Prostate gland (tissue), 2 donors: ENCODE measurements around the gene MED13. TPM values are rescaled to one million over a fixed set of nuclear protein-coding genes. Genes with fewer than 3 reads are reported as not detected.

Experiments used
- DNase-seq: peaks from one replicate; pipeline ENCODE4 v3.0.0-alpha.2; 2019; ENCODE audit warnings: low spot score
- H3K27ac ChIP-seq, 2 donors: fragments of 200-600 bp; sonication (generic); 2 replicates each; pipeline ENCODE4 v1.5.1; 2017 to 2019
- H3K27me3 ChIP-seq: fragments of 200-600 bp; sonication (generic); replicated peaks from 2 replicates; pipeline ENCODE4 v1.5.1; 2019; ENCODE audit not compliant: insufficient read depth
- H3K36me3 ChIP-seq, 2 donors: fragments of 200-600 bp; sonication (generic); 1 replicate in 1 of 2; 2 replicates in 1 of 2; pipeline versions ENCODE4 v1.5.1 to v1.8.1; 2017 to 2019
- H3K4me1 ChIP-seq: fragments of 200-600 bp; sonication (generic); replicated peaks from 2 replicates; pipeline ENCODE4 v1.5.1; 2019
- H3K4me3 ChIP-seq, 2 donors: fragments of 200-600 bp; sonication (generic); 2 replicates each; pipeline ENCODE4 v1.5.1; 2017 to 2019
- H3K9me3 ChIP-seq: fragments of 200-600 bp; sonication (generic); 2 replicates; pipeline ENCODE4 v1.5.1; 2017
- POLR2A ChIP-seq: fragments of 450-650 bp; IDR thresholded peaks from one replicate; pipeline ENCODE4 v1.6.1; 2016; ENCODE audit warnings: antibody characterized with exemption, mild to moderate bottlenecking
- POLR2AphosphoS5 ChIP-seq: sonication (generic); formaldehyde crosslinking; IDR thresholded peaks from one replicate; pipeline ENCODE4 v1.6.1; 2017; ENCODE audit warnings: antibody characterized with exemption
- WGBS: methylation state at CpG from one replicate; pipeline ENCODE4 v1.1.5; 2018; 5-methylcytosine and 5-hydroxymethylcytosine counted together
- intact Hi-C: fragments of 100-400 bp; cut with DNase I; formaldehyde crosslinking; loops from one replicate; pipeline ENCODE4 v1.14.2; 2022
- total RNA-seq, 2 donors: library from RNA; depleted of rRNA; stranded (reverse); fragments of >200 nt; gene quantifications; one replicate each; pipeline ENCODE4 v1.1.0, GENCODE V29; 2016
- TF ChIP-seq, protein P1 (sequence below), 4 experiments: fragments of 200-600 bp in 2 of 4; fragments of 450-650 bp in 2 of 4; sonication (generic) in 2 of 4; IDR thresholded peaks; 1 replicate in 3 of 4; 2 replicates in 1 of 4; pipeline ENCODE4 v1.5.1; 2016 to 2019; ENCODE audit warnings: antibody characterized with exemption in 4 of 4, mild to moderate bottlenecking in 2 of 4, moderate library complexity in 2 of 4

Gene MED13
- total RNA-seq, 2 donors from 2014 or later = 45.4 to 72.1 TPM

DNA sequence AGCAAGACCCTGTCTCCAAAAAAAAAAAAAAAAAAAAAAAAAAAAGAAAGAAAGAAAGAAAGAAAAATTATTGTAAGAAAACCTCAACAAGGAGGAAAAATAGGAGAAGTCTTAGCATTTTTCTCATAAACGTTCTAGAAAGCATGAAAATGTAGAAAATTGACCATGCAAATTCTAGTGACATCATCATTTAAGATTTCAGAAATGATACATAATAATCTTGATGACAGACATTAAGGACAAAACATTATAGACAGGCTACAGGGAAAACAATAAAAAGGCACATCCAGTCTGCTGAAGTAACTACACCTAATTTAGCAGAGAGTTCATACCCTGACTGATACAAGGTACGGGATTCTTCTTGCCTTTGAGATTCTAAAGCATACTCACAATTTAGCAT is 21.9 kb downstream of the MED13 start:
- Histone ChIP-seq H3K9me3 (no peaks in the 10 kb centered on the region), H3K4me1 (no peaks in the 10 kb centered on the region), H3K27me3 (no peaks in the 10 kb centered on the region), H3K27ac (no peak overlapping the region), H3K4me3 (no peak overlapping the region), H3K36me3 (no peaks in the 10 kb centered on the region)
- no peak for TF ChIP-seq POLR2AphosphoS5
- DNase-seq = no peak
- intact Hi-C loops = no loop called here
- WGBS = 88% methylated on average over 2 of the region's 2 CpGs

DNA sequence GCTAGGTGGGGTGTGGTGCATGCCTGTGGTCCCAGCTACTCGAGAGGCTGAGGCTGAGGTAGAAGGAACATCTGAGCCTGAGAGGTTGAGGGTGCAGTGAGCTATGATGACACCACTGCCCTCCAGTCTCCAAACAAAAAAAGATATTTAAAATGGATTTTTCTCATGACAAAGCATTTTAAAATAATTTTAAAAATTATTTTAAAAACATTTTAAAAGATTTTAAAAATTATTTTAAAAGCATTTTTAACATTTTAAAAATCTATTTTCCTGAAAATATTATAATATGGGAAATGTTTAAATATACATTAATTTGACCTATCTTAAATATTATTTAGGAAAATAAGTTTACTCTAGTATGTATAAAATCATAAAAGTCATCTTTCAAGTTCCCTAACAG is 26.8 kb downstream of the MED13 start:
- Histone ChIP-seq H3K4me3 (no peak overlapping the region), H3K4me1 (peaks cover 6% of the 10 kb centered on the region), H3K36me3 (no peaks in the 10 kb centered on the region), H3K27me3 (no peaks in the 10 kb centered on the region), H3K9me3 (no peaks in the 10 kb centered on the region), H3K27ac (no peak overlapping the region)
- WGBS = 87% methylated on average over 1 of the region's 1 CpG
- DNase-seq = no peak
- TF ChIP-seq, protein P1, sequence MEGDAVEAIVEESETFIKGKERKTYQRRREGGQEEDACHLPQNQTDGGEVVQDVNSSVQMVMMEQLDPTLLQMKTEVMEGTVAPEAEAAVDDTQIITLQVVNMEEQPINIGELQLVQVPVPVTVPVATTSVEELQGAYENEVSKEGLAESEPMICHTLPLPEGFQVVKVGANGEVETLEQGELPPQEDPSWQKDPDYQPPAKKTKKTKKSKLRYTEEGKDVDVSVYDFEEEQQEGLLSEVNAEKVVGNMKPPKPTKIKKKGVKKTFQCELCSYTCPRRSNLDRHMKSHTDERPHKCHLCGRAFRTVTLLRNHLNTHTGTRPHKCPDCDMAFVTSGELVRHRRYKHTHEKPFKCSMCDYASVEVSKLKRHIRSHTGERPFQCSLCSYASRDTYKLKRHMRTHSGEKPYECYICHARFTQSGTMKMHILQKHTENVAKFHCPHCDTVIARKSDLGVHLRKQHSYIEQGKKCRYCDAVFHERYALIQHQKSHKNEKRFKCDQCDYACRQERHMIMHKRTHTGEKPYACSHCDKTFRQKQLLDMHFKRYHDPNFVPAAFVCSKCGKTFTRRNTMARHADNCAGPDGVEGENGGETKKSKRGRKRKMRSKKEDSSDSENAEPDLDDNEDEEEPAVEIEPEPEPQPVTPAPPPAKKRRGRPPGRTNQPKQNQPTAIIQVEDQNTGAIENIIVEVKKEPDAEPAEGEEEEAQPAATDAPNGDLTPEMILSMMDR (IDR thresholded peaks at IDR 0.05) = no peak
- TF ChIP-seq POLR2AphosphoS5 = no peak
- no peak for TF ChIP-seq POLR2A
- intact Hi-C loops = no loop called here

DNA sequence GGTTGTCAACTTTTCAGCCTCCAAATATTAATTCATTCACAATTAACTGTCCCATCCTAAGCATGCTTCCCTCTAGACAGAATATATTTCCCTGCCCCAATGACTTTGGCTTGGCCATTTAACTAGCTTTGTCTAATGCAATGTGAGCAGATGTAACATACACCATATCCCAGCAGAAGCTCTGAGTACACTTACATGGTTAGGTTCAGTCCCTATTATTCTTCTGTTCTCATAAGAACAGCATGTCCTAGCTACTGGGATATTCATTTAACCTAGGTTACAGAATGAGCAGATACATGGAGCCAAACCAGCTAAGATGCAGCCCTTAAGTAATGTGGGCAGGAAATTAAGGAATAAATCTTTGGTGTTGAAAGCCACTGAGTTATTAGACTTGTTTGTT is 31.8 kb downstream of the MED13 start:
- H3K36me3 ChIP-seq = peaks cover 10 to 15% of the 10 kb centered on the region in 2 donors
- intact Hi-C loops = no loop called here

DNA sequence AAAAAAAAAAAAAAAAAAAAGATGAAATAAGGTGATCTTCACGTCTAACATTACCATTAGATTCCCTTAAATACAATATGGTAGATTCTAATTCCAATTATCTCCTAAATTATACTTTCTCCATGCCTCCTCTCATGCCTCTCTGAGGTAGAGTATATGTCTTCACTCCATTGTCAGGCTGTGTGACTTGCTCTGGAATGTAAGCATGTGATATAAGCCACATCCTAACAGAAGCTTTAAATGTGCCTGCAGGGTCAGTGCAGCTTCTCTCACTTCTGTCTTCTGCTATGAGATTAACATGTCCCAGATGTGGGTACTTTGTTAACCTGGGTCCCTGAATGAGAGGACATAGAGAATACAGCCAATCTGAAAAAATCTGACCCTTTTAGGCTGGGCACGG is 32.6 kb downstream of the MED13 start:
- 95% methylated on average over 2 of the region's 2 CpGs for whole genome bisulfite sequencing
- DNase-seq = no peak
- Histone ChIP-seq H3K4me3 (no peak overlapping the region), H3K27me3 (no peaks in the 10 kb centered on the region), H3K36me3 (peaks cover 10 to 22% of the 10 kb centered on the region in 2 donors), H3K4me1 (peaks cover 6% of the 10 kb centered on the region), H3K9me3 (no peaks in the 10 kb centered on the region), H3K27ac (no peak overlapping the region)
- intact Hi-C loops = no loop called here
- no peak for TF ChIP-seq POLR2A
- TF ChIP-seq, protein P1 (IDR thresholded peaks at IDR 0.05) = no peak
- TF ChIP-seq POLR2AphosphoS5 = no peak

More for the DNA sequence above, 31.8 kb downstream of the MED13 start:
- H3K27ac ChIP-seq = no peak overlapping the region
- TF ChIP-seq POLR2AphosphoS5 (no peak), POLR2A (no peak)
- TF ChIP-seq, protein P1 (IDR thresholded peaks at IDR 0.05) = no peak
- peaks cover 6% of the 10 kb centered on the region for H3K4me1 ChIP-seq
- no peak overlapping the region for H3K4me3 ChIP-seq
- no peaks in the 10 kb centered on the region for H3K27me3 ChIP-seq
- no peaks in the 10 kb centered on the region for H3K9me3 ChIP-seq
- DNase-seq = no peak

DNA sequence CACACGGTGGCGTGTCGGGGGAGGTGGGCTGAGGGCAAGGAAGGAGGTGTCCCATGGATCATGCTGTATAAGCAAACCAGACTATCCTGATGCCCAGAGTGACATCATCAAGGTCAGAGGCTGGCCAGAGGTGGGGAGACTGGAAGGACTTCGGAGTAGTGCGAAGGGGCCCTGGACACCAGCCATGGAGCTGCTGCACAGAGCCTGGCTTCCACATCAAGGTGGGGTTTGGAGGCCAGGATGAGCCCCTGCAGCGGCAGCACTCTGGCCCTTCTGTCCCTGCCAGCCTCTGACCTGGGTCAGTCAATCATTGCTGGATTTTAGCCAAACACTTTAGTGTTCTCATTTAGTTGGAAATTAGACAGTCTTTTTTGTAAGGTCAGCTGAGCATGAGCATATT is 34.8 kb downstream of the MED13 start:
- H3K4me1 ChIP-seq = peaks cover 2% of the 10 kb centered on the region
- intact Hi-C loops = no loop called here
- 85% methylated on average over 6 of the region's 6 CpGs for WGBS
- H3K36me3 ChIP-seq = peaks cover 10 to 22% of the 10 kb centered on the region in 2 donors
- H3K27ac ChIP-seq = no peak overlapping the region
- no peak overlapping the region for H3K4me3 ChIP-seq
- no peak for DNase-seq
- TF ChIP-seq POLR2AphosphoS5 (no peak), POLR2A (no peak)
- TF ChIP-seq, protein P1 (IDR thresholded peaks at IDR 0.05) = no peak
- H3K27me3 ChIP-seq = no peaks in the 10 kb centered on the region
- H3K9me3 ChIP-seq = no peaks in the 10 kb centered on the region
